IMR-90 (cell line): ENCODE results near the gene RPS29. TPM values are rescaled to one million over a fixed set of nuclear protein-coding genes. Genes with fewer than 3 reads are reported as not detected.

ENCODE experiments used
- ATAC-seq: fragments of 200-7000 bp; cut with Tn5 transposase; 2 replicates; pipeline ENCODE4 v1.9.1; 2020; ENCODE audit warnings: low read depth, mild to moderate bottlenecking, moderate library complexity
- BruUV-seq: library from RNA; stranded (reverse); fragments of 400-500 nt; replicated peaks from 2 replicates; lab custom pipeline; 2021; lab: Mats Ljungman, UMichigan
- CTCF ChIA-PET: fragments of 300-600 bp; formaldehyde crosslinking; extraction: SDS; loops from one replicate; lab custom pipeline; 2021; ENCODE audit warnings: antibody characterized with exemption; lab: Yijun Ruan, JAX
- POLR2A ChIA-PET: fragments of 300-600 bp; sonication (Branson Sonifier 250); formaldehyde crosslinking; loops from one replicate; lab custom pipeline; 2022; ENCODE audit warnings: antibody characterized with exemption; ENCODE audit not compliant: unreplicated experiment; lab: Charles Lee
- DNase-seq: peaks from one replicate; pipeline ENCODE4 v3.0.0; 2013
- H2AFZ ChIP-seq: replicated peaks from 2 replicates; pipeline ENCODE3; 2013; ENCODE audit warnings: low read length, mild to moderate bottlenecking; ENCODE audit not compliant: poor library complexity
- H2AK5ac ChIP-seq: 2 replicates; pipeline ENCODE4 v1.6.1; 2013; ENCODE audit warnings: low read depth, low read length, inconsistent platforms
- H2AK9ac ChIP-seq: replicated peaks from 2 replicates; pipeline ENCODE3; 2013; ENCODE audit warnings: mild to moderate bottlenecking, low read depth, low read length, moderate library complexity; ENCODE audit not compliant: poor library complexity
- H2BK120ac ChIP-seq: 2 replicates; pipeline ENCODE4 v1.6.1; 2013; ENCODE audit warnings: low read depth, low read length, inconsistent platforms
- H2BK15ac ChIP-seq: 3 replicates; pipeline ENCODE4 v1.6.1; 2013; ENCODE audit warnings: low read depth, low read length, inconsistent platforms
- H2BK20ac ChIP-seq: 2 replicates; pipeline ENCODE4 v1.6.1; 2013; ENCODE audit warnings: low read depth, mild to moderate bottlenecking, inconsistent platforms, low read length, moderate library complexity
- H2BK5ac ChIP-seq: 2 replicates; pipeline ENCODE4 v1.6.1; 2013; ENCODE audit warnings: mild to moderate bottlenecking, low read depth, low read length, inconsistent platforms; ENCODE audit not compliant: poor library complexity, severe bottlenecking
- H3K14ac ChIP-seq: replicated peaks from 2 replicates; pipeline ENCODE4 v1.6.1; 2013; ENCODE audit warnings: low read depth, low read length, inconsistent platforms
- H3K18ac ChIP-seq: 2 replicates; pipeline ENCODE4 v1.6.1; 2013; ENCODE audit warnings: low read depth, low read length, control low read depth
- H3K23ac ChIP-seq: 2 replicates; pipeline ENCODE4 v1.6.1; 2013; ENCODE audit warnings: low read depth, low read length, inconsistent platforms
- H3K27ac ChIP-seq: 2 replicates; pipeline ENCODE4 v1.5.1; 2013; ENCODE audit warnings: mild to moderate bottlenecking, control low read depth, low read length; ENCODE audit not compliant: insufficient read depth
- H3K27me3 ChIP-seq: 2 replicates; pipeline ENCODE4 v1.6.1; 2013; ENCODE audit warnings: low read length; ENCODE audit not compliant: control insufficient read depth, insufficient read depth
- H3K36me3 ChIP-seq: 2 replicates; pipeline ENCODE4 v1.6.1; 2013; ENCODE audit warnings: low read length, mixed read lengths; ENCODE audit not compliant: control insufficient read depth, insufficient read depth
- H3K4ac ChIP-seq: 2 replicates; pipeline ENCODE4 v1.6.1; 2013; ENCODE audit warnings: low read depth, low read length, inconsistent platforms
- H3K4me1 ChIP-seq: 2 replicates; pipeline ENCODE4 v1.6.1; 2013; ENCODE audit warnings: low read length, mixed read lengths; ENCODE audit not compliant: control insufficient read depth, insufficient read depth
- H3K4me2 ChIP-seq: 2 replicates; pipeline ENCODE4 v1.6.1; 2013; ENCODE audit warnings: low read depth, mild to moderate bottlenecking, control low read depth, low read length, moderate library complexity
- H3K4me3 ChIP-seq: 2 replicates; pipeline ENCODE4 v1.5.1; 2013; ENCODE audit warnings: low read depth, mild to moderate bottlenecking, control low read depth, low read length, moderate library complexity; ENCODE audit not compliant: insufficient read depth
- H3K56ac ChIP-seq: 2 replicates; pipeline ENCODE4 v1.6.1; 2013; ENCODE audit warnings: low read length, inconsistent platforms; ENCODE audit not compliant: insufficient read depth; ENCODE audit errors: extremely low read depth
- H3K79me1 ChIP-seq, 2 experiments: 2 replicates each; pipeline ENCODE4 v1.6.1; 2013; ENCODE audit warnings: low read length in 2 of 2, inconsistent platforms in 1 of 2, low read depth in 1 of 2
- H3K9ac ChIP-seq: 2 replicates; pipeline ENCODE4 v1.6.1; 2013; ENCODE audit warnings: low read depth, low read length, control low read depth
- H3K9me1 ChIP-seq: 2 replicates; pipeline ENCODE4 v1.6.1; 2013; ENCODE audit warnings: low read length, inconsistent platforms; ENCODE audit not compliant: insufficient read depth
- H3K9me3 ChIP-seq: 2 replicates; pipeline ENCODE4 v1.6.1; 2013; ENCODE audit warnings: low read length; ENCODE audit not compliant: control insufficient read depth, insufficient read depth
- H4K20me1 ChIP-seq: 2 replicates; pipeline ENCODE4 v1.6.1; 2013; ENCODE audit warnings: low read length, inconsistent platforms; ENCODE audit not compliant: insufficient read depth
- H4K5ac ChIP-seq: 2 replicates; pipeline ENCODE4 v1.6.1; 2013; ENCODE audit warnings: mild to moderate bottlenecking, low read depth, low read length, control low read depth
- H4K8ac ChIP-seq, 2 experiments: 2 replicates each; pipeline ENCODE4 v1.6.1; 2013; ENCODE audit warnings: low read depth in 2 of 2, low read length in 2 of 2, control low read depth in 1 of 2, inconsistent platforms in 1 of 2
- H4K91ac ChIP-seq: 2 replicates; pipeline ENCODE4 v1.6.1; 2013; ENCODE audit warnings: low read depth, low read length, inconsistent platforms; ENCODE audit not compliant: insufficient read depth
- BHLHE40 ChIP-seq: fragments of 150-350 bp; IDR thresholded peaks from 2 replicates; pipeline ENCODE4 v1.6.1; 2016; ENCODE audit warnings: mild to moderate bottlenecking, low read depth, low read length
- CEBPB ChIP-seq: IDR thresholded peaks from 2 replicates; pipeline ENCODE4 v1.6.1; 2012; ENCODE audit warnings: low read depth, low read length, improper control_type of control experiment
- CHD1 ChIP-seq: IDR thresholded peaks from 2 replicates; pipeline ENCODE4 v1.6.1; 2012; ENCODE audit warnings: low read depth, low read length, improper control_type of control experiment
- CTCF ChIP-seq: conservative IDR thresholded peaks from 2 replicates; pipeline ENCODE4 v1.5.1; 2012; ENCODE audit warnings: mild to moderate bottlenecking, low read depth, low read length, improper control_type of control experiment
- ELK1 ChIP-seq: fragments of 150-350 bp; IDR thresholded peaks from 2 replicates; pipeline ENCODE4 v1.6.1; 2016; ENCODE audit warnings: low read depth, mild to moderate bottlenecking, low read length, moderate library complexity, borderline replicate concordance
- FOS ChIP-seq: fragments of 150-350 bp; IDR thresholded peaks from 2 replicates; pipeline ENCODE4 v1.6.1; 2016; ENCODE audit warnings: low read depth, low read length
- MAFK ChIP-seq: IDR thresholded peaks from 2 replicates; pipeline ENCODE4 v1.6.1; 2012; ENCODE audit warnings: low read depth, low read length, improper control_type of control experiment
- MAZ ChIP-seq: IDR thresholded peaks from 2 replicates; pipeline ENCODE4 v1.6.1; 2012; ENCODE audit warnings: low read depth, mild to moderate bottlenecking, low read length, improper control_type of control experiment, moderate library complexity, borderline replicate concordance
- MXI1 ChIP-seq: IDR thresholded peaks from 2 replicates; pipeline ENCODE4 v1.6.1; 2012; ENCODE audit warnings: low read depth, mild to moderate bottlenecking, low read length, moderate library complexity, borderline replicate concordance
- POLR2A ChIP-seq: IDR thresholded peaks from 2 replicates; pipeline ENCODE4 v1.6.1; 2012; ENCODE audit warnings: mild to moderate bottlenecking, low read depth, low read length
- RAD21 ChIP-seq: IDR thresholded peaks from 2 replicates; pipeline ENCODE4 v1.6.1; 2012; ENCODE audit warnings: low read length, improper control_type of control experiment
- RCOR1 ChIP-seq: IDR thresholded peaks from 2 replicates; pipeline ENCODE4 v1.6.1; 2012; ENCODE audit warnings: mild to moderate bottlenecking, low read length, improper control_type of control experiment; ENCODE audit not compliant: insufficient replicate concordance
- RFX5 ChIP-seq: IDR thresholded peaks from 2 replicates; pipeline ENCODE4 v1.8.0; 2012; ENCODE audit warnings: low read depth, mild to moderate bottlenecking, low read length, moderate library complexity
- SMC3 ChIP-seq: fragments of 150-350 bp; IDR thresholded peaks from 2 replicates; pipeline ENCODE4 v1.6.1; 2016; ENCODE audit warnings: low read depth, mild to moderate bottlenecking, antibody characterized with exemption, low read length, moderate library complexity
- USF2 ChIP-seq: fragments of 150-350 bp; IDR thresholded peaks from 2 replicates; pipeline ENCODE4 v1.6.1; 2017; ENCODE audit warnings: mild to moderate bottlenecking, antibody characterized with exemption, low read length, low read depth
- WGBS, 2 experiments: methylation state at CpG; one replicate each; pipeline versions ENCODE4 v1.1.5 to v1.1.7; 2013; ENCODE audit warnings: missing lambda C conversion rate in 2 of 2; ENCODE audit not compliant: insufficient read length in 1 of 2; ENCODE audit errors: extremely low coverage in 2 of 2; 5-methylcytosine and 5-hydroxymethylcytosine counted together
- dilution Hi-C: fragments of 300-500 bp; cut with HindIII; formaldehyde crosslinking; loops from one replicate; pipeline ENCODE4 v1.14.3; 2018; ENCODE audit warnings: low sequenced_read_pairs; ENCODE audit not compliant: unreplicated experiment
- in situ Hi-C: fragments of 300-500 bp; cut with MboI; formaldehyde crosslinking; loops from 3 replicates; pipeline ENCODE4 v1.14.3; 2019; ENCODE audit warnings: low sequenced_read_pairs, inconsistent platforms, mixed read lengths
- intact Hi-C: fragments of 100-400 bp; cut with micrococcal nuclease; formaldehyde crosslinking; loops from 2 replicates; pipeline ENCODE4 v1.10.0; 2022
- polyA plus RNA-seq, 3 experiments: library from polyadenylated mRNA; depleted of rRNA; stranded (reverse); fragments of >200 nt; gene quantifications; 2 replicates each; pipeline ENCODE4 v1.2.3, GENCODE V29; 2012; ENCODE audit warnings: low replicate concordance in 1 of 3
- total RNA-seq: library from RNA; depleted of rRNA; stranded (reverse); fragments of >200 nt; gene quantifications from 2 replicates; pipeline ENCODE4 v1.2.3, GENCODE V29; 2012

Gene RPS29
- total and polyA plus RNA-seq, 2 of the 4 experiments (the other 2 are of a cell fraction): 318 to 10,393 TPM

GRCh38 chr14:49598189-49598484 lies 12.0 kb upstream of the RPS29 start:
- dilution Hi-C loops (no loop called here), intact Hi-C loops (no loop called here), in situ Hi-C loops (no loop called here)
- peak overlapping the region; percentile 98 for H2AK9ac ChIP-seq
- peak overlapping the region; percentile 90 for H3K27ac ChIP-seq
- no peaks in the 10 kb centered on the region for H4K20me1 ChIP-seq
- peak overlapping the region; percentile 79 for H2AK5ac ChIP-seq
- peak overlapping the region; percentile 66 for H3K4me3 ChIP-seq
- H3K9ac ChIP-seq: peak overlapping the region; percentile 82
- peak overlapping the region; percentile 92 for H3K4me2 ChIP-seq
- H4K5ac ChIP-seq: peak overlapping the region; percentile 66
- no peak overlapping the region; the same call in none of the 2 replicates for H3K18ac ChIP-seq
- BruUV-seq: no TSS peak
- no peaks in the 10 kb centered on the region for H3K27me3 ChIP-seq
- ATAC-seq: no peak
- no peak overlapping the region for H2BK20ac ChIP-seq
- peak overlapping the region; percentile 88; the same call in 1 of the 2 replicates for H3K56ac ChIP-seq
- H3K14ac ChIP-seq: peak overlapping the region; percentile 84
- H2BK120ac ChIP-seq: peak overlapping the region; percentile 82; the same call in 1 of the 2 replicates
- WGBS, 2 experiments: 0% methylated on average over 1 of the region's 15 CpGs; no CpG with 5 or more reads in 1 of the 2 experiments
- peaks cover 4% of the 10 kb centered on the region; the same call in 1 of the 2 replicates for H3K9me1 ChIP-seq
- 0 out of 2 replicates have a peak, but pooled peaks cover 3% of the 10 kb centered on the region for H3K4me1 ChIP-seq
- H4K8ac ChIP-seq: peak overlapping the region; percentile 68 to 99
- peak overlapping the region; percentile 84 for H3K4ac ChIP-seq
- H3K23ac ChIP-seq: peak overlapping the region; percentile 97
- H2BK15ac ChIP-seq: no peak overlapping the region
- no peaks in the 10 kb centered on the region for H3K36me3 ChIP-seq
- ChIA-PET CTCF (interaction anchor here (2.0 kb wide), 1 partner anchor 11 kb away, joined by 7 read pairs; no protein-coding TSS in a partner anchor), POLR2A (no interaction called here)
- peak overlapping the region; percentile 98 for H2AFZ ChIP-seq
- H3K9me3 ChIP-seq: no peaks in the 10 kb centered on the region
- DNase-seq: no peak
- H3K79me1 ChIP-seq: peaks cover 16 to 36% of the 10 kb centered on the region in 2 experiments
- peak overlapping the region; percentile 94 for H2BK5ac ChIP-seq
- H4K91ac ChIP-seq: peak overlapping the region; percentile 97
- TF ChIP-seq FOS (no peak), USF2 (no peak), CTCF (no peak), RAD21 (no peak), ELK1 (no peak), POLR2A (no peak), MAZ (no peak), CEBPB (no peak), RFX5 (no peak), RCOR1 (no peak), MXI1 (no peak), BHLHE40 (no peak), SMC3 (no peak), CHD1 (no peak), MAFK (no peak)
